Measurements from ENCODE around the gene FAM163B.

DNA sequence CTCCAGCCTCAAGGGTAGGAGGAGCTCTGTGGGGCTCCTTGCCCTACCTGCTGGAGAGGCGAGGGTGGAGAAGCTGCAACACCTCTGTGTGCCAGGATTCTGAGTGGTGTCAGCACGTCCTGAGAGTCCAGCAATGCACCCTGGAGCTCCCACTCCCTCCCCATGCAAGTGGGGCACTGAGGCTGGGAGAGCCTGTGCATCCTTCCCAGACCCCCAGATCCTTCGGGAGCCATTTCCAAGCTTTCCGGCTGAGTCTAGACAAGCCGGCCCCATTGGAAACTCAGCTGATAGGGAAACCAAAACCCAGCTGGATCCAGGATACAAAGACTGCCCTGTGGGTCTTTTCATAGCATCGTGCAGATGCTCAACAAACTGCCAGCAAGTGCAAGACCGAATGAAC, 1.8 kb downstream of the FAM163B start:
- TF ChIP-seq EZH2 (IDR thresholded peaks at IDR 0.05; ENCODE audit: low read depth, low read length, severe bottlenecking) (no peak), CHD2 (IDR thresholded peaks at IDR 0.05; ENCODE audit: low read length) (no peak), TAF1 (IDR thresholded peaks at IDR 0.05; ENCODE audit: low read depth, low read length) (no peak), ZNF274 (IDR thresholded peaks at IDR 0.05; ENCODE audit: borderline replicate concordance, extremely low read depth, low read length) (no peak), POLR2A (IDR thresholded peaks at IDR 0.05; ENCODE audit: control extremely low read depth in 1 of 2, low read depth in 2 of 2, low read length in 2 of 2) (no peak), FOSL1 (IDR thresholded peaks at IDR 0.05; ENCODE audit: insufficient read depth, low read depth, low read length) (no peak), HDAC2 (IDR thresholded peaks at IDR 0.05; ENCODE audit: borderline replicate concordance in 1 of 2, low read depth in 2 of 2, low read length in 2 of 2) (no peak), EP300 (IDR thresholded peaks at IDR 0.05; ENCODE audit: borderline replicate concordance in 1 of 2, low read depth in 2 of 2, low read length in 2 of 2) (no peak), GABPA (IDR thresholded peaks at IDR 0.05; ENCODE audit: borderline replicate concordance, insufficient read depth, low read length) (no peak)
- TF ChIP-seq, protein P1, sequence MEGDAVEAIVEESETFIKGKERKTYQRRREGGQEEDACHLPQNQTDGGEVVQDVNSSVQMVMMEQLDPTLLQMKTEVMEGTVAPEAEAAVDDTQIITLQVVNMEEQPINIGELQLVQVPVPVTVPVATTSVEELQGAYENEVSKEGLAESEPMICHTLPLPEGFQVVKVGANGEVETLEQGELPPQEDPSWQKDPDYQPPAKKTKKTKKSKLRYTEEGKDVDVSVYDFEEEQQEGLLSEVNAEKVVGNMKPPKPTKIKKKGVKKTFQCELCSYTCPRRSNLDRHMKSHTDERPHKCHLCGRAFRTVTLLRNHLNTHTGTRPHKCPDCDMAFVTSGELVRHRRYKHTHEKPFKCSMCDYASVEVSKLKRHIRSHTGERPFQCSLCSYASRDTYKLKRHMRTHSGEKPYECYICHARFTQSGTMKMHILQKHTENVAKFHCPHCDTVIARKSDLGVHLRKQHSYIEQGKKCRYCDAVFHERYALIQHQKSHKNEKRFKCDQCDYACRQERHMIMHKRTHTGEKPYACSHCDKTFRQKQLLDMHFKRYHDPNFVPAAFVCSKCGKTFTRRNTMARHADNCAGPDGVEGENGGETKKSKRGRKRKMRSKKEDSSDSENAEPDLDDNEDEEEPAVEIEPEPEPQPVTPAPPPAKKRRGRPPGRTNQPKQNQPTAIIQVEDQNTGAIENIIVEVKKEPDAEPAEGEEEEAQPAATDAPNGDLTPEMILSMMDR (IDR thresholded peaks at IDR 0.05; ENCODE audit: control extremely low read depth in 1 of 3, insufficient read depth in 1 of 3, low read depth in 1 of 3, low read length in 3 of 3): no peak
- TF ChIP-seq, protein P2, sequence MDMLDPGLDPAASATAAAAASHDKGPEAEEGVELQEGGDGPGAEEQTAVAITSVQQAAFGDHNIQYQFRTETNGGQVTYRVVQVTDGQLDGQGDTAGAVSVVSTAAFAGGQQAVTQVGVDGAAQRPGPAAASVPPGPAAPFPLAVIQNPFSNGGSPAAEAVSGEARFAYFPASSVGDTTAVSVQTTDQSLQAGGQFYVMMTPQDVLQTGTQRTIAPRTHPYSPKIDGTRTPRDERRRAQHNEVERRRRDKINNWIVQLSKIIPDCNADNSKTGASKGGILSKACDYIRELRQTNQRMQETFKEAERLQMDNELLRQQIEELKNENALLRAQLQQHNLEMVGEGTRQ (IDR thresholded peaks at IDR 0.05; ENCODE audit: low read length): no peak

Measured in H1 (cell line).